Type B pancreatic cell (in vitro differentiated cells): ENCODE measurements around the gene LRRC32. TPM values are rescaled to one million over a fixed set of nuclear protein-coding genes. Genes with fewer than 3 reads are reported as not detected.
"Not testable (repeated sequence)": the region's sequence is repeated elsewhere in the genome, so short reads cannot be mapped to it uniquely, and the experiment has no call there.

Experiments
- DNase-seq: peaks from one replicate; pipeline ENCODE4 v3.0.0; 2021; ENCODE audit warnings: mixed read lengths; ENCODE audit not compliant: unreplicated experiment; ENCODE audit errors: extremely low spot score
- H3K27ac Mint-ChIP-seq: 2 replicates; pipeline ENCODE4 v1.8.0; 2021; ENCODE audit warnings: mild to moderate bottlenecking, mixed read lengths
- H3K27me3 Mint-ChIP-seq: 2 replicates; pipeline ENCODE4 v1.8.0; 2021; ENCODE audit warnings: mixed read lengths
- H3K36me3 Mint-ChIP-seq: 2 replicates; pipeline ENCODE4 v1.8.0; 2021; ENCODE audit warnings: mixed read lengths
- H3K4me1 Mint-ChIP-seq: one replicate; pipeline ENCODE4 v1.8.0; 2021; ENCODE audit warnings: mixed read lengths; ENCODE audit not compliant: unreplicated experiment
- H3K4me3 Mint-ChIP-seq: 2 replicates; pipeline ENCODE4 v1.8.0; 2021; ENCODE audit warnings: mild to moderate bottlenecking, mixed read lengths
- H3K9me3 Mint-ChIP-seq: 2 replicates; pipeline ENCODE4 v1.8.0; 2021; ENCODE audit warnings: mixed read lengths
- total RNA-seq: library from RNA; stranded (reverse); gene quantifications from 2 replicates; pipeline ENCODE4 v1.2.1, GENCODE V29; 2021; ENCODE audit warnings: low replicate concordance
- TF ChIP-seq, protein P1 (sequence below): fragments of 200-600 bp; sonication (generic); conservative IDR thresholded peaks from 2 replicates; pipeline ENCODE4 v1.5.0; 2021; ENCODE audit warnings: antibody characterized with exemption, mild to moderate bottlenecking

Gene LRRC32
- total RNA-seq, 1 donor from 2014 or later: 4.3 TPM

DNA sequence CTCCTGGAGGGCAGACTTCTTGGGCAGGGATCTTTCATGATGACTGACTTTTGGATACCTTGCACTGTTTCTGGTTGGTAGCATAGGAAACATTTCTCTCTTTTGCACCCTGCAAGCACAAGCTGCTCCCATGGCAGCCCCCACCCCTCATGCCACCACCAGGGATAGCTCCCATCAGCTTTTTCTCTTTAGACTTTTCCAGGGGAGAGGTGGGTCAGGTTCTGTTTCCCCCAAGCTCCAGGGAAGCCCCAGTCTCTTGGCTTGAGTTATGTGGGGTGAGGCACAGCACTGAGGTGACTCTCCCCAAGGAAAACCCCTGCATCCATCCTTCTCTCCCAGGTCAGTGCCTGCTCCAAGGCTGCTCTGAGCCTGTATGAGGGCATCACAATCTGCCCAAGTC is 22.5 kb downstream of the LRRC32 start:
- no peaks in the 10 kb centered on the region for H3K36me3 Mint-ChIP-seq
- peaks cover 3% of the 10 kb centered on the region for H3K27me3 Mint-ChIP-seq
- peaks cover 14% of the 10 kb centered on the region for H3K9me3 Mint-ChIP-seq
- DNase-seq: peak; percentile 40
- H3K27ac Mint-ChIP-seq: no peak overlapping the region
- TF ChIP-seq, protein P1, sequence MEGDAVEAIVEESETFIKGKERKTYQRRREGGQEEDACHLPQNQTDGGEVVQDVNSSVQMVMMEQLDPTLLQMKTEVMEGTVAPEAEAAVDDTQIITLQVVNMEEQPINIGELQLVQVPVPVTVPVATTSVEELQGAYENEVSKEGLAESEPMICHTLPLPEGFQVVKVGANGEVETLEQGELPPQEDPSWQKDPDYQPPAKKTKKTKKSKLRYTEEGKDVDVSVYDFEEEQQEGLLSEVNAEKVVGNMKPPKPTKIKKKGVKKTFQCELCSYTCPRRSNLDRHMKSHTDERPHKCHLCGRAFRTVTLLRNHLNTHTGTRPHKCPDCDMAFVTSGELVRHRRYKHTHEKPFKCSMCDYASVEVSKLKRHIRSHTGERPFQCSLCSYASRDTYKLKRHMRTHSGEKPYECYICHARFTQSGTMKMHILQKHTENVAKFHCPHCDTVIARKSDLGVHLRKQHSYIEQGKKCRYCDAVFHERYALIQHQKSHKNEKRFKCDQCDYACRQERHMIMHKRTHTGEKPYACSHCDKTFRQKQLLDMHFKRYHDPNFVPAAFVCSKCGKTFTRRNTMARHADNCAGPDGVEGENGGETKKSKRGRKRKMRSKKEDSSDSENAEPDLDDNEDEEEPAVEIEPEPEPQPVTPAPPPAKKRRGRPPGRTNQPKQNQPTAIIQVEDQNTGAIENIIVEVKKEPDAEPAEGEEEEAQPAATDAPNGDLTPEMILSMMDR: no peak
- no peaks in the 10 kb centered on the region for H3K4me1 Mint-ChIP-seq
- no peak overlapping the region for H3K4me3 Mint-ChIP-seq

DNA sequence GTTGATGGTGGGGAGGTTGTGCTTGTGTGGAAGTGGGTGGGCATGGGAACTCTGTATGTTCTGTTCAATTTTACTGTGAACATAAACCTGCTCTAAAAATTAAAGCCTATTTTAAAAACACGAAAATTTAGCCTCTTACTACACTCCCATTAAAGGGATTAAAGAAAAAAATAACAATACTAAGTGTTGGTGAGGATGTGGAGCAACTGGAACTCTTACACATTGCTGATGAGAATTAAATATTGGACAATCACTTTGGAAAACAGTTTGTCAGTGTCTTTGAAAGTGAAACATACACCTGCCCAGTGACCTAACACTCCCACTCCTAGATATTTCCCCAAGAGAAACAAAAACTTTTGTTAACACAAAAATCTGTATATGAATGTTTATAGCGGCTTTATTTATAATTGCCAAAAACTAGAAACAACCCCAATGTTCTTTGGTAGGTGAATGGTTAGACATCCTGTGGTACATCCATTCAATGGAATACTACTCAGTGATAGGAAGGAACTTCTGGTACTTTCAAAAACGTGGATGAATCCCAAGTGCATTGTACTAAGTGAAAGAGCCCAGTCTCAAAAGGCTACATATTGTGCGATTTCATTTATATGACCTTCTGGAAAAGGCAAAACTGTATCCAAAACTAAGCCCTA is 23.5 kb downstream of the LRRC32 start:
- H3K4me3 Mint-ChIP-seq: no peak overlapping the region
- H3K27ac Mint-ChIP-seq: no peak overlapping the region
- H3K27me3 Mint-ChIP-seq: peaks cover 6% of the 10 kb centered on the region
- no peak for DNase-seq
- peaks cover 2% of the 10 kb centered on the region for H3K4me1 Mint-ChIP-seq
- H3K9me3 Mint-ChIP-seq: peaks cover 14% of the 10 kb centered on the region
- TF ChIP-seq, protein P1: no peak
- no peaks in the 10 kb centered on the region for H3K36me3 Mint-ChIP-seq

- Mint-ChIP-seq H3K4me1 (peaks cover 9% of the 10 kb centered on the region), H3K27ac (no peak overlapping the region), H3K27me3 (peaks cover 10% of the 10 kb centered on the region), H3K36me3 (no peaks in the 10 kb centered on the region), H3K4me3 (no peak overlapping the region), H3K9me3 (peaks cover 14% of the 10 kb centered on the region)
- TF ChIP-seq, protein P1: no peak
- DNase-seq: no peak
Observed at GRCh38 chr11:76644591-76644990, 26.0 kb downstream of the LRRC32 start.

DNA sequence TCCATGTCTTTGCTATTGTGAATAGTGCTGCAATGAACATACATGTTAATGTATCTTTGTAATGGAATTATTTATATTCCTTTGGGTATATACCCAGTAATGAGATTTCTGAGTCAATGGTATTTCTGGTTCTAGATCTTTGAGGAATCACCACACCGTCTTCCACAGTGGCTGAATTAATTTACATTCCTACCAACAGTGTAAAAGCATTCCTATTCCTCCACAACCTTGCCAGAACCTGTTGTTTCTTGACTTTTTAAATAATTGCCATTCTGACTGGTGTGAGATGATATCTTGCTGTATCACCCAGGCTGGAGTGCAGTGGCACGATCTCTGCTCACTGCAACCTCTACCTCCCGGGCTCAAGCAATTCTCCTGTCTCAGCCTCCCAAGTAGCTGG is 26.8 kb downstream of the LRRC32 start:
- H3K36me3 Mint-ChIP-seq: not testable (repeated sequence)

DNA sequence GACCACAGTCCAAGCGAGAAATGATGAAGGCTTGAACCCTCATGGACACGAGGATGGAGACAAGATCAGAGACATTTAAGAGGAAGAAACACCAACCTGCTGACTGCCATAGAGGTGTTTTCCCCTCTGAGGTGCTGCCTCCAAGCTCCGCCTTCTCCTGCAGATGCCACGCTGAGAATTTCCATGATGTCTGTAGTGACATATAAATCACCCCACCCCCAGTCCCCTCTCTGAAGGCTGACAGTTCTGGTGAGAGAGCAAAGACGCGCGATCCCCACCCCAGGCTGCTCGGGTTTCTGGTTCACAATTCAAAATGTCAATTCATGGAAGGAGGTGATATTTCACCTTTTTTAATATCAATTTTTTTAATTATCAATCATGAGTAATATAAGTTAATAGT is 28.2 kb downstream of the LRRC32 start:
- no peak overlapping the region for H3K27ac Mint-ChIP-seq
- peaks cover 15% of the 10 kb centered on the region for H3K4me1 Mint-ChIP-seq
- no peak overlapping the region for H3K4me3 Mint-ChIP-seq
- DNase-seq: no peak
- H3K9me3 Mint-ChIP-seq: peaks cover 11% of the 10 kb centered on the region
- no peaks in the 10 kb centered on the region for H3K36me3 Mint-ChIP-seq
- TF ChIP-seq, protein P1: no peak
- H3K27me3 Mint-ChIP-seq: peaks cover 7% of the 10 kb centered on the region

More for the DNA sequence above, 26.8 kb downstream of the LRRC32 start:
- peaks cover 15% of the 10 kb centered on the region for H3K4me1 Mint-ChIP-seq
- not testable (repeated sequence) for H3K27me3 Mint-ChIP-seq, DNase-seq, H3K4me3 Mint-ChIP-seq, H3K27ac Mint-ChIP-seq
- peaks cover 14% of the 10 kb centered on the region for H3K9me3 Mint-ChIP-seq

DNA sequence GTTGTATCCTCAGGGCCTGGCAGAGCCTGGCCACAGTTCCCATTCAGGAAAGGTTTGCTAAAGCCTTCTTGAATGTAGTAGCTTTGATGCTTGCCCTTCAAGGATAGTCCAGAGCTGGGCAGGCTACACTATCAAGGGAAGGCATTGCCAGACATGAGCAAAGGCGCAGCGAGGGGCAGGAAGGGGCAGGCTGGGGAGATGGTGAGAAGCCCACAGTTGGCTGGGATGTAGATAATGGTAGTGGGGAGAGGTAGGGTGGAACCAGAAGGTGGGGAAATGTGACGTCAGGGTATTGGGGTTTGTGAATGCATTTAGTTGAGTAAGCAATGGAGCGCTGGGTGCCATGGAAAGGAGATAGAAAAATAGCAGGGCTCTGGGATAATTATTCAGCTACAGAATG is 28.6 kb downstream of the LRRC32 start:
- H3K4me3 Mint-ChIP-seq: no peak overlapping the region
- no peak for DNase-seq
- TF ChIP-seq, protein P1: no peak
- peaks cover 7% of the 10 kb centered on the region for H3K9me3 Mint-ChIP-seq
- H3K27ac Mint-ChIP-seq: no peak overlapping the region
- peaks cover 15% of the 10 kb centered on the region for H3K4me1 Mint-ChIP-seq
- peaks cover 7% of the 10 kb centered on the region for H3K27me3 Mint-ChIP-seq
- no peaks in the 10 kb centered on the region for H3K36me3 Mint-ChIP-seq
